Heart right ventricle (tissue), 16 donors: ENCODE data around the gene CDC42BPA. TPM values are rescaled to one million over a fixed set of nuclear protein-coding genes. Genes with fewer than 3 reads are reported as not detected.

ENCODE experiments used
- ATAC-seq, 8 donors: fragments of 200-7000 bp; cut with Tn5 transposase; one replicate each; pipeline ENCODE4 v1.9.1; 2020; ENCODE audit warnings: mild to moderate bottlenecking in 8 of 8, moderate library complexity in 8 of 8, moderate number of reproducible peaks in 1 of 8
- DNase-seq, 2 donors: peaks; one replicate each; pipeline ENCODE4 v3.0.0-alpha.2; 2020
- H3K27ac ChIP-seq, 10 donors: fragments of 200-600 bp; sonication (generic) in 2 of 10; one replicate each; pipeline versions ENCODE4 v1.5.0 to v1.8.0; 2020 to 2022; ENCODE audit warnings: mild to moderate bottlenecking in 3 of 10
- H3K27me3 ChIP-seq, 7 donors: fragments of 200-600 bp; one replicate each; pipeline ENCODE4 v1.8.0; 2021 to 2022; ENCODE audit warnings: mild to moderate bottlenecking in 2 of 7
- H3K36me3 ChIP-seq, 9 donors: fragments of 200-600 bp; sonication (generic) in 1 of 9; one replicate each; pipeline versions ENCODE4 v1.5.0 to v1.8.0; 2020 to 2022; ENCODE audit warnings: mild to moderate bottlenecking in 2 of 9
- H3K4me1 ChIP-seq, 9 donors: fragments of 200-600 bp; sonication (generic) in 1 of 9; one replicate each; pipeline versions ENCODE4 v1.5.0 to v1.8.0; 2020 to 2022; ENCODE audit warnings: mild to moderate bottlenecking in 4 of 9
- H3K4me3 ChIP-seq, 10 donors: fragments of 200-600 bp; sonication (generic) in 2 of 10; one replicate each; pipeline versions ENCODE4 v1.5.0 to v1.8.0; 2020 to 2022; ENCODE audit warnings: mild to moderate bottlenecking in 7 of 10, moderate library complexity in 2 of 10
- H3K9me3 ChIP-seq, 11 donors: fragments of 200-600 bp in 10 of 11; sonication (generic) in 2 of 11; one replicate each; pipeline versions ENCODE4 v1.5.0 to v1.8.0; 2013 to 2022; ENCODE audit warnings: mild to moderate bottlenecking in 2 of 11, control low read depth in 1 of 11, moderate library complexity in 1 of 11
- CTCF ChIP-seq, 9 donors: fragments of 200-600 bp; sonication (generic) in 2 of 9; IDR thresholded peaks; one replicate each; pipeline versions ENCODE4 v1.5.0 to v1.8.0; 2021 to 2022; ENCODE audit warnings: antibody characterized with exemption in 9 of 9, mild to moderate bottlenecking in 5 of 9, moderate library complexity in 1 of 9
- WGBS, 2 donors: extraction: QIAGEN DNeasy Blood & Tissue Kit; methylation state at CpG; one replicate each; pipeline ENCODE4 v1.1.7; 2013; ENCODE audit warnings: inconsistent platforms in 1 of 2; 5-methylcytosine and 5-hydroxymethylcytosine counted together
- intact Hi-C, 10 donors: fragments of 100-400 bp; cut with DNase I; formaldehyde crosslinking; loops; one replicate each; pipeline versions ENCODE4 v1.11.1 to v1.14.2; 2022
- polyA plus RNA-seq, 2 donors: library from polyadenylated mRNA; stranded (reverse); fragments of 200-250 nt; gene quantifications; one replicate each; pipeline ENCODE4 v1.2.3, GENCODE V29; 2013
- total RNA-seq, 10 donors: library from RNA; stranded (reverse); fragmentation: NEBNext Ultra II Directional in 3 of 10; extraction: Animal tissue kit (Norgen Biotek cat#: 25700) in 3 of 10; gene quantifications; one replicate each; pipeline versions ENCODE4 v1.2.1 to v1.2.4, GENCODE V29; 2021 to 2023
- donor health status: Arrhythmogenic right ventricular cardiomyopathy.
- donor health status: ischemic (EF 13 %, LVEDD 7.1; RV severe dilation, severe dysfunction).
- donor health status: healthy with polysubstance abuse.
- donor health status: DM: no; HTN: yes; CAD: no.
- donor health status: DM: no; HTN: no; CAD: no.
- donor health status: ischemic (EF 25% LVEDD 6.9; RV normal size, moderate dysfunction).
- donor health status: ischemic (EF 25% LVEDD 5.7; RV mildly dilated, moderate dysfunction).
- donor health status: healthy.
- donor health status: DM: yes; HTN: yes; CAD: no.
- donor health status: Ischemic cardiomyopathy.
- donor health status: ischemic (EF 35%, LVEDD 5.7; RV mildly dilated, moderate dysfunction).
- donor health status: nonischemic (EF 11% LVEDD 7.7; RV severe dilation, severe dysfunction).
- donor health status: DM: yes; HTN: yes; CAD: no.
- donor health status: PGD.
- donor health status: ischemic (EF 29% LVEDD 5.4; RV normal size, mild dysfunction).
- donor health status: nonischemic (EF 23%, LVEDD 6.1; RV moderate dilation, normal function).

The CDC42BPA gene
- total and polyA plus RNA-seq, 12 donors = 8.6 to 39.5 (median 31.5) TPM

GRCh38 chr1:227192163-227192562, 126.1 kb downstream of the CDC42BPA start:
- no peak for TF ChIP-seq CTCF (IDR thresholded peaks at IDR 0.05)
- peaks cover 0 to 26% (median 0%) of the 10 kb centered on the region in 9 donors for H3K36me3 ChIP-seq
- H3K27me3 ChIP-seq = no peaks in the 10 kb centered on the region
- H3K9me3 ChIP-seq = no peaks in the 10 kb centered on the region
- H3K27ac ChIP-seq = no peak overlapping the region
- H3K4me1 ChIP-seq = peaks cover 0 to 15% (median 1%) of the 10 kb centered on the region in 9 donors
- DNase-seq (peak in 1 of 2 donors; percentile 15), ATAC-seq (no peak)
- no peak overlapping the region for H3K4me3 ChIP-seq
- intact Hi-C loops = no loop called here
- WGBS, 2 donors = 72 to 79% methylated on average over 2 of the region's 2 CpGs

GRCh38 chr1:227191607-227192006, 126.7 kb downstream of the CDC42BPA start:
- WGBS, 2 donors = 64 to 69% methylated on average over 2 of the region's 2 CpGs
- peaks cover 0 to 22% (median 0%) of the 10 kb centered on the region in 9 donors for H3K36me3 ChIP-seq
- TF ChIP-seq CTCF (IDR thresholded peaks at IDR 0.05) = no peak
- intact Hi-C loops = no loop called here
- H3K4me3 ChIP-seq = no peak overlapping the region
- H3K9me3 ChIP-seq = no peaks in the 10 kb centered on the region
- ATAC-seq (no peak), DNase-seq (no peak)
- no peak overlapping the region for H3K27ac ChIP-seq
- peaks cover 0 to 16% (median 5%) of the 10 kb centered on the region in 9 donors for H3K4me1 ChIP-seq
- H3K27me3 ChIP-seq = no peaks in the 10 kb centered on the region

GRCh38 chr1:227190321-227190720, 128.0 kb downstream of the CDC42BPA start:
- DNase-seq (no peak), ATAC-seq (no peak)
- H3K4me3 ChIP-seq = no peak overlapping the region
- no peak overlapping the region for H3K27ac ChIP-seq
- H3K27me3 ChIP-seq = no peaks in the 10 kb centered on the region
- 97 to 100% methylated on average over 2 of the region's 2 CpGs for WGBS, 2 donors
- H3K36me3 ChIP-seq = peaks cover 0 to 22% (median 0%) of the 10 kb centered on the region in 9 donors
- intact Hi-C loops = no loop called here
- H3K4me1 ChIP-seq = peaks cover 0 to 18% (median 6%) of the 10 kb centered on the region in 9 donors
- TF ChIP-seq CTCF (IDR thresholded peaks at IDR 0.05) = no peak
- no peaks in the 10 kb centered on the region for H3K9me3 ChIP-seq

- intact Hi-C loops = no loop called here
- H3K4me1 ChIP-seq = peaks cover 0 to 18% (median 6%) of the 10 kb centered on the region in 9 donors
- TF ChIP-seq CTCF (IDR thresholded peaks at IDR 0.05) = no peak
- no peaks in the 10 kb centered on the region for H3K9me3 ChIP-seq
- H3K27ac ChIP-seq = no peak overlapping the region
- WGBS, 2 donors = 81 to 89% methylated on average over 9 of the region's 9 CpGs
- ATAC-seq (no peak), DNase-seq (no peak)
- no peaks in the 10 kb centered on the region for H3K27me3 ChIP-seq
- peaks cover 0 to 13% (median 0%) of the 10 kb centered on the region in 9 donors for H3K36me3 ChIP-seq
- H3K4me3 ChIP-seq = no peak overlapping the region
These were observed 133.0 kb downstream of the CDC42BPA start for GRCh38 chr1:227185291-227185690.
